ENCODE measurements around the gene LMBR1. TPM values are rescaled to one million over a fixed set of nuclear protein-coding genes. Genes with fewer than 3 reads are reported as not detected.

Gene LMBR1
- total and polyA plus RNA-seq, 2 of the 4 experiments (the other 2 are of a cell fraction), result 11.9 to 19.9 TPM

- Histone ChIP-seq H3K23ac (ENCODE audit: low read depth, low read length) (no peak overlapping the region), H2AK5ac (ENCODE audit: low read depth, low read length) (no peak overlapping the region), H3K9me1 (ENCODE audit: insufficient read depth, low read length) (no peaks in the 10 kb centered on the region; the same call in 1 of the 2 replicates), H4K20me1 (ENCODE audit: insufficient read depth, low read length) (no peaks in the 10 kb centered on the region), H2AFZ (replicated peaks; ENCODE audit: low read length, poor library complexity) (no peak overlapping the region), H3K4me3 (ENCODE audit: insufficient read depth, low read depth, low read length) (no peak overlapping the region), H3K36me3 (ENCODE audit: control insufficient read depth, insufficient read depth, low read length) (no peaks in the 10 kb centered on the region), H4K91ac (ENCODE audit: insufficient read depth, low read depth, low read length) (no peak overlapping the region), H3K9ac (ENCODE audit: low read depth, low read length) (no peak overlapping the region), H3K9me3 (ENCODE audit: control insufficient read depth, insufficient read depth, low read length) (no peaks in the 10 kb centered on the region), H3K4me2 (ENCODE audit: low read depth, low read length) (no peak overlapping the region), H2BK20ac (ENCODE audit: low read depth, low read length) (no peak overlapping the region), H3K4ac (ENCODE audit: low read depth, low read length) (no peak overlapping the region), H3K18ac (ENCODE audit: low read depth, low read length) (no peak overlapping the region), H3K27me3 (ENCODE audit: control insufficient read depth, insufficient read depth, low read length) (no peaks in the 10 kb centered on the region), H3K79me1 (ENCODE audit: low read depth in 1 of 2, low read length in 2 of 2) (no peaks in the 10 kb centered on the region), H3K4me1 (ENCODE audit: control insufficient read depth, insufficient read depth, low read length) (0 out of 2 replicates have a peak, but pooled peaks cover 1% of the 10 kb centered on the region), H3K27ac (ENCODE audit: insufficient read depth, low read length) (no peak overlapping the region), H2BK15ac (ENCODE audit: low read depth, low read length) (no peak overlapping the region), H4K8ac (ENCODE audit: low read depth in 2 of 2, low read length in 2 of 2) (no peak overlapping the region), H2BK120ac (ENCODE audit: low read depth, low read length) (no peak overlapping the region), H2BK5ac (ENCODE audit: low read depth, low read length, poor library complexity, severe bottlenecking) (no peak overlapping the region), H3K14ac (replicated peaks; ENCODE audit: low read depth, low read length) (no peak overlapping the region), H4K5ac (ENCODE audit: low read depth, low read length) (no peak overlapping the region), H3K56ac (ENCODE audit: extremely low read depth, insufficient read depth, low read length) (no peak overlapping the region), H2AK9ac (replicated peaks; ENCODE audit: low read depth, low read length, poor library complexity) (no peak overlapping the region)
- ATAC-seq (ENCODE audit: low read depth) (no peak), DNase-seq (no peak)
- ChIA-PET CTCF (no interaction called here), POLR2A (ENCODE audit: unreplicated experiment) (no interaction called here)
- intact Hi-C loops (cut with micrococcal nuclease), result no loop called here
- WGBS, 2 experiments (ENCODE audit: extremely low coverage in 2 of 2, insufficient read length in 1 of 2), result 79% methylated on average over 6 of the region's 19 CpGs; no CpG with 5 or more reads in 1 of the 2 experiments
- in situ Hi-C loops (cut with MboI; ENCODE audit: low sequenced_read_pairs), result no loop called here
- no TSS peak for BruUV-seq (replicated peaks)
- no peak for TF ChIP-seq SMC3 (IDR thresholded peaks at IDR 0.05; ENCODE audit: low read depth, low read length)
- TF ChIP-seq ELK1 (IDR thresholded peaks at IDR 0.05; ENCODE audit: borderline replicate concordance, low read depth, low read length), result no peak
- TF ChIP-seq NFE2L2 (IDR thresholded peaks at IDR 0.05; ENCODE audit: low read depth, low read length), result no peak
- TF ChIP-seq MXI1 (IDR thresholded peaks at IDR 0.05; ENCODE audit: borderline replicate concordance, low read depth, low read length), result no peak
- TF ChIP-seq MAZ (IDR thresholded peaks at IDR 0.05; ENCODE audit: borderline replicate concordance, low read depth, low read length), result no peak
- no peak for TF ChIP-seq RAD21 (IDR thresholded peaks at IDR 0.05; ENCODE audit: low read length)
- TF ChIP-seq RFX5 (IDR thresholded peaks at IDR 0.05; ENCODE audit: low read depth, low read length), result no peak
- TF ChIP-seq CHD1 (IDR thresholded peaks at IDR 0.05; ENCODE audit: low read depth, low read length), result no peak
- no peak for TF ChIP-seq BHLHE40 (IDR thresholded peaks at IDR 0.05; ENCODE audit: low read depth, low read length)
- TF ChIP-seq MAFK (IDR thresholded peaks at IDR 0.05; ENCODE audit: low read depth, low read length), result no peak
- no peak for TF ChIP-seq POLR2A (IDR thresholded peaks at IDR 0.05; ENCODE audit: low read depth, low read length)
- TF ChIP-seq CEBPB (IDR thresholded peaks at IDR 0.05; ENCODE audit: low read depth, low read length), result no peak
- no peak for TF ChIP-seq FOS (IDR thresholded peaks at IDR 0.05; ENCODE audit: low read depth, low read length)
- dilution Hi-C loops (cut with HindIII; ENCODE audit: low sequenced_read_pairs, unreplicated experiment), result no loop called here
Observed at GRCh38 chr7:156669035-156669828, 223.8 kb downstream of the LMBR1 start.

All from IMR-90 (cell line).